ENCODE measurements around the gene ATOH8.
"Not testable (repeated sequence)": the region's sequence is repeated elsewhere in the genome, so short reads cannot be mapped to it uniquely, and the experiment has no call there.

Gene ATOH8

DNA sequence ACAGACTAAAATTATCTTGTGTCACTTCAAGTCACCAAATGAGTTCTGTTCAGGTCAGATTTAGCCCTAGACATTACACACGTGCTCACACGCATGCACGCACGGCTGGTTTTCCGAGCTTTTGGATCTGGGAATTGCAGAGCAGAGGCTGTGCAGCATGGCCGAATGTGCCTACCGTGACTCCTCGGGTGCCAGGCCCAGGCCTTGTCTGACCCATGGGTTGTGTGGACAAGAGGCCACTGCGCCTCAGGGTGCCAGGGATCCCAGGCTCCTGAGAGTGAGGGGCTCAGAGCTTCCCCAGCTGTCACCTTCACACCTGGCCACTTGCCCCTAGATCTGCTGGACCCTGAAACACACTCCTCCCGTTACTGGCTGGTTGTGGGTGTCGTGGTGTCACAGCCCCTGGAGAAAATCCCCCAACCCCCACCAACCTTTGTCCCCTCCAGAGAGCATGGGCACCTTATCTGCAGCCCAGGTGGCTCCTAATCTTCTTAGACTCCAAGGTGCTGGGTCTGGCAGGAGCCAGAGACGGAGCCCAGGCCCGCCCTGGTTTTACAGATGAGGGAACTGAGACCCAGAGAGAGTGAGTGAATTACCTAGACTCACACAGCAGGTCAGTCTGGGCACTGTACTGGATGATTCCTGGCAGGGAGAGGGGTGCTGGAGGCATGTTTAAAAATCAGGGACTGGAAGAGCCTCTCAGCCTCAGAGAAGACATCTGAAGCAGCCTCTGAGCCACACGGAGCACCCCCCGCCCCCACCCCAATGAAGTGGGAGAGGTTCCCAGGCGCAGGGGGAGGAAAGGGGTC lies 56.8 kb downstream of the ATOH8 start:
- no peak for DNase-seq

DNA sequence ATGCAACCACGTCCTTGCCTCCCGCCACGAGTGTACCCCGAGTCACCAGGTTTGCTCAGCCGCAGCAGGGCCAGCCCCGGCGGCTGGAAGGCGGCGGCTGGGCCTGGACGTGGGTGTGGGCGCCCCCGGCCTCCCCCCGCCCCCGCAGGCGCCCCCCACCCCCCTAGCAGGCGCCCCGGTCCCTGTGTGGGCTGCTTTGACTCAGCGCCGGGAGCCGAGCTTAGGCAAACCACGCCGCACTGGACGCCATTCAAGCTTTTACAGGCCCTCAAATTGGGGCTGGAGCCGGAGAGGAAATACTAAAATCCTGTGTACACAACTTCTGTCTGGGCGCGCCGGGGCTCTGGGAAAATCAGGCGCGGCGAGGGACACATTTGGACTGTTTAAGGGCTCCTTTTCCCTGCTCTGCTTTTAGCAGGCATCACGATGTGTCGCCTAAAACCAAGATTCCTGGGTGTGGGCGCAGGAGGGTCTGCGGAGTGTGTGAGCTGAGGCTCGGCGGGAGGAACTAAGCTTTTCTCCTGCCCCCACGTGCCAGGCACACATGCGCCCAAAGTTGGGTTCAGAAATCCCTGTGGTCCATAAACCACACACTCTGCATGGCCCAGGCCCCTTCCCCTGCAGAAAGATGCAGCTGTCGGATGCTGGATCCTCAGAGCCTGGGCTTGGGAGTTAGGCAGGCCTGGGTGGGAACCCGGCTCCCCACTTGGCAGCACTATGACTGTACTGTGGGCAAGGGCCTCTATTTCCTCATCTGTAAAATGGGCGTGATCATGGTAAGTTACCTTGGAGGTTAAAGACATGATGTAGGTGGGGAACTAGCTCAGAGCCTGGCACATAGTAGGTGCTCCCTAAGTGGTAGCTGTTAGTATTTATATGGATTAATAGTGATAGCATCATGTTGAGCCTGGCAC lies 57.6 kb downstream of the ATOH8 start:
- no peak for DNase-seq

DNA sequence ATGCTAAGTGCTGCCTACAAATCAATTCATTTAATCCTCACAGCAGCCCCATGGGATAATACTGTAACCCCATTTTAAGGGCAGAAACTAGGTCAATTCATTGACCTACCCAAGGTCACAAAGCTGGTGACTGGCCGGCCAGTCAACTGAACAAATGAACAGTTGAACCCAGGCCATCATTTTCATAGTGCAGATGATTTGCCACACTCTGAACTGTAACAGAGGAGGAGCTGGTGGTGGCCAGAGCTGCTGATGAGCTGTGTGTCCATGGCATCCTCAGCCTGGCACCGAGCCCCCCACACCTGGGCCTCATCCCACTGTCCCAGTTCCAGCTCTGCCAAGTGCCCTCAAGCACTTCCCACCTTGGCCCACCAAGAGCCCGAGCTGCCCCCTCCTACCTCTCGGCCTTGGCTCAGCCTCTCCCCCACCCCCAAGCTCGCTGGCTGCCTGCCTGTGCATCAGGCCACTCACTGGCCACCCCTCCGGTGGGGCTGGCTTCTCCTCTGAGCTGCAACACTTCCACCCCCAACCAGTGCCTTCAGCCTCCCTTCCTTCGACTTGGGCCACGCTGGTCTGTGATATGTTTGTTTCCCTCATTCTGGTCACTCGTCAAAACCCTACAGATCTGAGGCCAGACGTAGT lies 58.4 kb downstream of the ATOH8 start:
- no peak for DNase-seq

DNA sequence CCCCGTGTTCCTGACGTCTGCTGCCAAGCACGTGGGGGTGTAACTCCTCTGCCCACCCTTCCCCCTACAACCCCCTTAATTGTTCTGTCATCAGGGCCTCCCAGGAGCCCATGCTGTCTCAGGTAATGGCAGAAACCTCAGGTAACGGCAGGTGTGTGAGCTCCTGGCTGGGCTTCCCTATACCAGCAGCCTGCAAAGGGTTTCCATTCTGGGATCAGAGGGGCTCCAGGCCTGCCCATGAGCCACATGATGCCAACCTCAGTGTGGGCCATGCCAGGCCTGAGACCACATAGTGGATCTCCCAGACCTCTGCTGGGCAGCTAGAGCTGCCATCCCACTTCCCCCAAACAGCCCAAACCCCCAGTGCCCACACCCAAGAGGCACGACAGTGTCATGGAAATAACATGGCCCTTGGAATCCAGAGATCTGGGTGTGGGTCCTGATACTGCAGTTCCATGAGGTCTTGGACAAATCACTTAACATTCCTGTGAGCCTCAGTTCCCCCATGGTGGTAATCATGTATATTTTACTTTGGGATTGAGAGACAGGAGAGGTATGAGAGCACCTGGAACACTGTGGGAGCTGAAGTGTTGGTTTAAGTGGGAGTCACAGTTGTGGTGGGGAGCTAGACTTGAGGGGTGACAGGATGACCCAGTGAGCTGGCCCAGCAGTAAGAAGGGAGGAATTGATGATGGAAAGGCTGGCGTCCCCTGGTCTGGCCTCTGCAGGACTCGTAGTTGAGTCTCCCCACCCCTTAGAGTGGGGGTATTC lies 59.6 kb downstream of the ATOH8 start:
- no peak for DNase-seq

DNA sequence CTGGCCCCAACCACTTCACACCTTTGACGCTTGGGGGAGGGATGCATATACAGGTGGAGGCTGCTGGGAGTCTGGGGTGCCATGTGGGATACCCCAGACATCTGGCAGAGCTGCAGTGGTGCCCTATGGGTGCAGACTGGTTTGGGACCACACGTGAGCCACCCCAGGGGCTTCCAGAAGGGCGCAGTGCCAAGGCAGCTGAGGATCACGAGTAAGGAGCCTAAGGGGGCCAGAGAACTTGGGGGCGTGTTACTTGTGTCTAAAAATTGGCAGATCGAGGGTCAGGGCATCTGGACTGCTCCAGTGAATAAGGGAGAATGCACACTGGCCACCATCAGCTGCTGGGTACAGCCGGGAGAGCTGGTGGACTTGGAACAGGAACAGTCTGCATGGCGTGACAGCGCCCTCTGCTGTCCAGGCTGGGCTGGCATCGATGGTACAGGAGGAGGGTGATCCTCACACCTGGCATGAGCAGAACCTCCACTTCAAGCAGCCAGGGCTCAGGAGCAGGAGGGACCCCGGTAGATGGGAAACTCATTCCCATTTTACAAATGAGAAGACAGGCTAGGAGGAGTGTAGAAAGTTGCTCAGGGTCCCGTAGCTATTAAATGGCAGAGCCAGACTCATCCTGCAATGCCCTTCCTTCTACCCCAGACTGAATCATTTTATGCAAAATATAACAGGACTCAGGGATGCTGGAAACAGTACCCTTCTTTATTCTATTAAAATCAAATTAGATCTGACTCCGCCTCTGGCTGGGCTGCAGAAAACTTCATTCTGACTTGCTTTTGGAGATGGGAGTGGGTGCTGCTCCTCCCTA lies 60.4 kb downstream of the ATOH8 start:
- peak; percentile 72 for DNase-seq

DNA sequence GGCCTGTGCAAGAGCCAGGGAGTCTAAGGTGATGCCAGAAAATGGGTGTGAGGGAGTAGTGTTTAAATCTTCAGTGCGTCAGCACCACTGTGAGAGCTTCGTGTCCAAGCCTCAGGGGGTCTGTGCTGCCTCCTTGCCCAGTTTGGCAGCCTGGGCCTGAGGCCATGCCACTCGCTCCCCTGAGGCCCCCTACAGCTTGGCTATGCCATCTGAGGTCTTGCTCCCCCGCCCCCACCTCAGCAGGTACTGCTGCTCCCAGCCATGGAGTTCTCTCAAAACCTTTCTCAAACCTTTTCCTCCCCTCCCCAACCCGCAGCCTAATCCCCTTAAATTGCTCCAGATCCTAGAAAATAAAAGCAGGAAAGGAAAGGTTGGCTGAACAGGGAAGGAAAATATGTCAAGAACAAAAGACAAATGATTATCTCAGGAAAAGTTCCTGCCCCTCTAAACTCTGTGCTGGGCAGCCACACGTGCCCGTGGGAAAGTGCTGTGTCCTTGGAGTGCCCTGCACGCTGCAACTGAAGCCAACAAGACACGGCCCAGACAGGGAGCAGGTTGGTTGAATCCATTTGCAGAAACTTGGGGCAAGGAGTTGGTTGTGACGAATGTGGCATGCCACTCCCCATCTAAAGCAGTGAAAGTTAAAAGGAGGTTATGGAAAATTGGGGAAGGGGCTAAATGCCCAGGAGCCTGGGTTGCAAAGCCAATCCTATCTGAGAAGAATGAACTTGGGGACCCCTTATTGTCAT lies 61.2 kb downstream of the ATOH8 start:
- DNase-seq, result no peak

DNA sequence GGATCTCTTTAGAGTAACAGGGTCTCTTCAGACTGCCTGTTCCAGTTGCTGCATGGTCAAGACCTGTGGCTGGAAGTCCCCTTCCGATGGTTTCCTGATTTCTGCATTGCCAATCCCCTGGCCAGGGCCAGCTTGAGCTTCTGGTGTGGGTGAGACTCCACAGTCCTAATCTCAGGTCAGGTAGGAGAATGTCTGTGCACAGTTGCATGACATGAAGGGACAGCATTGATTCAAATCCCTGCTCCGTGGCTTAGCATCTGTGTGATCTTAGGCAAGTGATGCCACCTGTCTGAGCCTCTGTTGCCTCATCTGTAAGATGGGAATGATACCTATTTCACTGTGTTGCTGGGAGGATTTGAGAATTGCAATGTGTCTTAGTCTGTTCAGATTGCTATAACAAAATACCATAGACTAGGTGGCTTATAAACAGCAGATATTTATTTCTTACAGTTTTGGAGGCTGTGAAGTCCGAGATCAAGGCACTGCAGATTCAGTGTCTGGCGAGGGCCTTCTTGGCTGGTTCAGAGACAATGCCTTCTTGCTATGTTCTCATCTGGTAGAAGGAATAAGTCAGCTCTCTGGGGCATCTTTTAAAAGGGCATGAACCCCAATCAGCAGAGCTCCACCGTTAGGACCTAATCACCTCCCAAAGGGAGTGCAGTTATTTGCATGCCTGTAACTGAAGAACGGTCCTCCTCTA lies 66.2 kb downstream of the ATOH8 start:
- DNase-seq, result no peak

DNA sequence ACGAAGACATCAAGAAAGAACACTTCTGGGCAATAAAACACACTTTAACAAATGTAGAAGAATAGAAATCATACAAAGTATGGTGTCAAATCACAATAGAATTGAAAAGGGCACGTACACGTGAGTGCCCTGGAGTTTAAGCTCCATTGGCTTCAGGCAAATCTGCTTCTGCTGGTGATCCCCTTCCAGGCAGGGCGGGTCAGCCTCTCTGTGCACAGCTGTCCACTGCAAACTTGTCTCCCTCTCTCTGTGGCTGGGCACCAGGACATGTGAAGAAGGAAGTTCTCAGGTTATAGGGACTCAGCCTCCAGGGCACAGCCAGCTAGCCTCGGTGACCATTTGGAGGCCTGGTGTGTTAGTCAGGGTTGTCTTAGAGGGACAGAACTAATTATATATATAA lies 69.0 kb downstream of the ATOH8 start:
- DNase-seq, result no peak

DNA sequence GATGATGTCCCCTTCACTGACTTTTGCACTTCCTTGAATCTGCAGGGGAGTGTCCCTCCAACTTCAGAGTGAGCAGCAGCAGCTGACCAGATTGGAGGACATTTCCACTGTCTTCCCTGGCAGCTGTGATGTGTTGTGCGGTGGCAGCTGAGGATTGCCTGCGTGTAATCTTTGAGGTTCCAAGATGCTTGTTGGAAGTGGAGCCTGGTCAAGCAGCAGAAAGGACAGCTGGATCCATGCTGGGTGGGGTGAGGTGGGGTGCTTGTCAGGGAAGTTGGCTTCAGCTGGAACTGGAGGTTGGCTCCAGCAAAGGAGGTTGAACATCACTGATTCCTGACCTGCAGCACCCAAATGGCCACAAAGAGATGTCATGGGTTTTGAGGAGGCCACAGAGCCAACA lies 70.2 kb downstream of the ATOH8 start:
- no peak for DNase-seq

DNA sequence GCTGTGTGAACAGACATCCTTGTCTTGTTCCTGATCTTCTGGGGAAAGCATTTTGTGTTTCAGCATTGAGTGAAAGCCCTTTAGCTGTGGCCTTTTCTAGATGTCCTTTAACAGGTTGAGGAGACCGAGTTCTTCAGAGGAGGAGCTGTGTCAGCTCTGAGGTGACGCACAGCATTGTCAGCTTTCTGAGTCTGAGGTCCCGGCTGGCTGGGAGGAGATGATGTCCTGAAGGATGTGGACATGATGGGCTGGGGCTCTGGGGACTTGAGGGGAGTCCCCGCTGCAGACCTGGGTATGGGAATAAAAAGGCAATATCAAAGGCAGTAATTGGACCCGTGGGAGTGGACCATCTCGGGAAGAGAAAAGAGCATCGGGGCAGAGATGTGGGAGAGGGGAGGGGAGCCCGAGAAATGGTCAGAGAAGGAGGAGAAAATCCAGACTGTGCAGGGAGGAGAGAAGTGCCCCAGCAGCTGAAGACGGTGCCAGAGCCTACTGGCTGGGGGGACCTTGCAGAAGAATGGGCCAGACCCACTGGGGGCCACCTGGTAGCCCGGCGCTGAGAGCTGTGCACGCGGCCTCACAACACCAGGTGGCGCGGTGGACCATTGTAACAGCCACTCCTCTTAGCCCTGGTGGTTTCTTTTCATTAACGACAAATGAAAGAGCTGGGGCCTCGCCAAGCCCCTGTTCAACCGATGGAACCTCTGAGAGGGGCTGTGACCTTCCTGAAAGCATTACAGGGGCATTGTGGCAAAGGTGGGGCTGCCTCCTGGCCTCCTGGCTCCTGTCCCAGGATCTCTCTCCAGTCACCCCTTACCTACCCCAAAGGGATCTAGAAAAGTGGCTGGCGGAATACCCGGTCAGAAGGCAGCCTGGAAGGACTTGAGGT lies 73.4 kb downstream of the ATOH8 start:
- DNase-seq, result peak; percentile 75

DNA sequence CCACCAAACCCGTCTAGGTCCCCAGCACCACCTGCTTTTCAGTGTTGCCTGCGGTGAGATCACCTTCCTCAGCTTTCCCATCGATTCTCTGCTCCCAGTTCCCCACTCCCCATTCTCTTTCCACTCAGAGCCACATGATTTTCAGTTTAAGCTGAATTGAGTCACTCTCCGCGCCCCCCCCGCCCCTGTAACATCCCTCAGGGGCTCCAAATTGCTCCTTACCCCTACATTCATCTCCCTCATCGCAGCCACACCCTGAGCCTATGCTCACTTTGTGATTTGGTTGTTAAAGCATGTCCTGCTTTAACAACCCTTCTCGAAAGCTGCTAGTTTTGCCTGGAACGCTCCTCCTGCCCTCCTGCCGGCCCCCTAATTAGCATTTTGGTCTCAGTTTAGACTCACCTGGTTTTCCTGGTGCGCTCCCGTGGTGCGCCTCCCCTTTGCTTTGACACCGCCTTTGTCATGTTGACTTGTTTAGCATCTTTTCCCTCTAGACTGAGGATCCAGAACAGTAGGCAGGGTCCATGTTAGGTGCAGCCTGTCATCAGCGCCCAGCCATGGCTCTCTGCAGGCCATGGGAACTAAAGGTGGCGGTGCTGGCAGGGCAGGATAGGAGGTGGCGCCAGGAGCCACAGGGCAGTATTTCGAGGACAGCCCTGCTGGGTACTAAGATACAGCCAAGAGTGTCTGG lies 74.2 kb downstream of the ATOH8 start:
- no peak for DNase-seq

DNA sequence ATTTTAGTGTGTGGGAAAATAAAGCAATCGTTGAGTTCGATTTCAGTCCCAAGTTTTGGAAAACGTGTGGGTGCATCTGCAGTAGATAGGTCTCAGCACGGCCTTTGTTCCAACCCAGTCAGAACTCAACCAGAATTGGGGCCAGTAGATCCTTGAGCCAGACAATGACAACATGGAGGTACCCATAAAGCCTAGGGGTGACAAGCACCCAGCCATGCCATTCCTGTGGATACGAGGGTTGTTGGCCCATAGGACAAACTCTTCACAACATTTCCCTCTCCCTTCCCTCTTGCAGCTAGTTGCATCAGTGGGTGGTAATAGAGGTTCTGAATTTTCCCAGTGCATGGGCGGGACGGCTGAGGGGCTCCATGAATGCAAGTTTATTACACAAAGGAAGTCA lies 74.9 kb downstream of the ATOH8 start:
- DNase-seq, result no peak

DNA sequence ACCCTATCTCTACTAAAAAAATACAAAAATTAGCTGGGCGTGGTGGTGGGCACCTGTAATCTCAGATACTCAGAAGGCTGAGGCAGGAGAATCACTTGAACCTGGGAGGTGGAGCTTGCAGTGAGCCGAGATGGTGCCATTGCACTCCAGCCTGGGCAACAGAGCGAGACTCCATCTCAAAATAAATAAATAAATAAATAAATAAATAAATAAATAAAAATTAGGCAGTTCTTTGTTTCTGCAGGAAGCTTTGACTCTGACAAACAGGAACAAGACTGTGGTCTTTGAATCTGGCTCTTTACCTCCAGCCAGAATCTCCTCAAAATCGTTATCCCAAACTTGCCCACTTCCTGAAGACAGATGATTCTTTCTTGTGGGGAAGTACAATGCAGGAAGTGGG lies 75.6 kb downstream of the ATOH8 start:
- DNase-seq, result not testable (repeated sequence)

DNA sequence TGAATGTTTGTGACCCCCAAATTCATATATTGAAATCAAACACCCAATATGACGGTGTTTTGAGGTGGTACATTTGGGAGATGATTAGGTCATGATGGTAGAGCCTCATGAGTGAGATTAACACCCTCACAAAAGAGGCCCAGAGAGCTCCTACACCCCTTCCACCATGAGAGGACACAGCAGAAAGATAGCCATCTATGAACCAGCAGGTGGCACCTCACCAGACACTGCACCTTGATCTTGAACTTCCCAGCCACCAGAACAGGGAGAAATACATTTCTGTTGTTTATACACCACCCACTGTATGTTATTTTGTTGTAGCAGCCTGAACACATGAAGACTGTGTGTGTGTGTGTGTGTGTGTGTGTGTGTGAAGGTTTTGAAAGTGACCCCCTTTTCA lies 76.9 kb downstream of the ATOH8 start:
- DNase-seq, result no peak

DNA sequence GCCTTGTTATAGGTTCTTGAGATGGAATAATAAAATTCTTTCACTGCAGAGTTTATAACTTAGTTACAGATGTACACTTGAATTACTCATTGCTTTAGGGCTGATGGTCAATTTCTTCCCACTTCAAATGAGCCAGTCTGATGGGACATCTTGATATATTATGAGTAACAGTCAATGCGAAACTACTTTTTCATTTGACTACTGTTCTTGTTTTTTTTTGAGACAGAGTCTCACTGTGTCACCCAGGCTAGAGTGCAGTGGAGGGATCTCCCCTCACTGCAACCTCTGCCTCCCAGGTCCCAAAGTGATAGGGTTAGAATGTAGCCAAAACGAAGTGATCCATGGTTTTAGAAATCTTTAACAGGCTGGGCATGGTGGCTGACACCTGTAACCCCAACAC lies 77.9 kb downstream of the ATOH8 start:
- no peak for DNase-seq

DNA sequence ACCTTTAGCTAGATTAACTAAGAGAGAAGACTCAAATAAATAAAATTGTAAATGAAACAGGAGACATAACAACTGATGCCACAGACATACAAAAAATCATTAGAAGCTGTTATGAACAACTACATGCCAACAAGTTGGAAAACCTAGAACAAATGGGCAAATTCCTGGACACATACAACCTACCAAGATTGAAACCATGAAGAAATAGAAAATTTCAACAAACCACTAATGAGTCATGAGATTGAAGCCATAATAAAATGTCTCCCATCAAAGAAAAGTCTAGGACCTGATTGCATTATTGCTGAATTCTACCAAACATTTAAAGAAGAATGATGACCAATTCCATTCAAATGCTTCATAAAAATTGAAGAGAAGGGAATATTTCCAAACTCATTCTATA lies 80.7 kb downstream of the ATOH8 start:
- no peak for DNase-seq
